CD4-positive, alpha-beta T cell treated with Interleukin-4 for 4 hours (primary cell): ENCODE data around the gene STRIT1.

Source experiments
- DNase-seq: peaks from one replicate; pipeline ENCODE4 v3.0.0-alpha.2; 2020

Gene STRIT1

GRCh38 chr3:155293516-155293915 lies at the start of gene STRIT1:
STRIT1 (minus strand) TSS chr3:155293683.
- DNase-seq = no peak

- no peak for DNase-seq
These were observed 48.9 kb upstream of the STRIT1 start for GRCh38 chr3:155342344-155342743.

- DNase-seq = no peak
These were observed 45.6 kb upstream of the STRIT1 start for GRCh38 chr3:155339052-155339451.

GRCh38 chr3:155335724-155336354 lies 42.4 kb upstream of the STRIT1 start:
- DNase-seq = no peak

GRCh38 chr3:155334914-155335723 lies 41.6 kb upstream of the STRIT1 start:
- peak; percentile 0 for DNase-seq

GRCh38 chr3:155334215-155334913 lies 40.9 kb upstream of the STRIT1 start:
- no peak for DNase-seq

- DNase-seq = no peak
These were observed 39.2 kb upstream of the STRIT1 start for GRCh38 chr3:155332716-155333115.

- DNase-seq = no peak
These were observed 37.6 kb upstream of the STRIT1 start for GRCh38 chr3:155331078-155331477.

- no peak for DNase-seq
These were observed 36.9 kb upstream of the STRIT1 start for GRCh38 chr3:155330370-155330769.

- DNase-seq = no peak
These were observed 36.1 kb upstream of the STRIT1 start for GRCh38 chr3:155329513-155330048.

- no peak for DNase-seq
These were observed 34.4 kb upstream of the STRIT1 start for GRCh38 chr3:155327871-155328270.

GRCh38 chr3:155327430-155327829 lies 33.9 kb upstream of the STRIT1 start:
- DNase-seq = no peak

- no peak for DNase-seq
These were observed 33.4 kb upstream of the STRIT1 start for GRCh38 chr3:155326901-155327300.

GRCh38 chr3:155326244-155326643 lies 32.8 kb upstream of the STRIT1 start:
- DNase-seq = no peak

- DNase-seq = no peak
These were observed 31.9 kb upstream of the STRIT1 start for GRCh38 chr3:155325263-155325835.

GRCh38 chr3:155323063-155323666 lies 29.7 kb upstream of the STRIT1 start:
- no peak for DNase-seq

- DNase-seq = no peak
These were observed 27.9 kb upstream of the STRIT1 start for GRCh38 chr3:155321418-155321817.

GRCh38 chr3:155320934-155321333 lies 27.5 kb upstream of the STRIT1 start:
- DNase-seq = no peak

GRCh38 chr3:155318740-155319139 lies 25.3 kb upstream of the STRIT1 start:
- no peak for DNase-seq

GRCh38 chr3:155317211-155317610 lies 23.7 kb upstream of the STRIT1 start:
- no peak for DNase-seq

GRCh38 chr3:155316426-155316825 lies 22.9 kb upstream of the STRIT1 start:
- no peak for DNase-seq

- no peak for DNase-seq
These were observed 20.4 kb upstream of the STRIT1 start for GRCh38 chr3:155313916-155314315.

- no peak for DNase-seq
These were observed 19.8 kb upstream of the STRIT1 start for GRCh38 chr3:155313300-155313699.
